T-cell (primary cell): Measurements from ENCODE around the gene NUBP2. TPM values are rescaled to one million over a fixed set of nuclear protein-coding genes. Genes with fewer than 3 reads are reported as not detected.

Experiments used
- ATAC-seq, 4 experiments: fragments of 200-7000 bp in 3 of 4; fragments of 150-1000 bp in 1 of 4; cut with Tn5 transposase; replicated peaks in 1 of 4; 1 replicate in 3 of 4; 2 replicates in 1 of 4; pipeline ENCODE4 v1.10.0; 2021; ENCODE audit warnings: moderate library complexity in 3 of 4, mild to moderate bottlenecking in 2 of 4, moderate number of reproducible peaks in 1 of 4
- CTCF ChIA-PET, 2 donors: fragments of 300-600 bp; sonication (Branson Sonifier 250); formaldehyde crosslinking; loops; one replicate each; lab custom pipeline; 2022; ENCODE audit warnings: antibody characterized with exemption in 2 of 2; lab: Charles Lee
- POLR2A ChIA-PET, 2 donors: fragments of 300-600 bp; sonication (Branson Sonifier 250); formaldehyde crosslinking; loops; one replicate each; lab custom pipeline; 2022; ENCODE audit warnings: antibody characterized with exemption in 2 of 2; lab: Charles Lee
- DNase-seq, 35 experiments: peaks; one replicate each; pipeline versions ENCODE4 v3.0.0 to v3.0.0-alpha.2; 2013 to 2023
- H3K27ac ChIP-seq: one replicate; pipeline ENCODE4 v1.5.1; 2013; ENCODE audit warnings: low read length
- H3K27me3 ChIP-seq, 2 experiments: replicated peaks in 1 of 2; 1 replicate in 1 of 2; 2 replicates in 1 of 2; pipeline versions ENCODE4 v1.6.1 to v1.7.0; 2013; ENCODE audit warnings: low read length in 1 of 2, mixed read lengths in 1 of 2; ENCODE audit not compliant: control insufficient read depth in 2 of 2, insufficient read depth in 2 of 2; ENCODE audit errors: extremely low read depth in 1 of 2
- H3K36me3 ChIP-seq, 2 donors: 1 replicate in 1 of 2; 2 replicates in 1 of 2; pipeline versions ENCODE4 v1.6.1 to v1.7.0; 2013; ENCODE audit warnings: low read length in 1 of 2; ENCODE audit not compliant: control insufficient read depth in 2 of 2, insufficient read depth in 1 of 2; ENCODE audit errors: extremely low read depth in 1 of 2
- H3K4me1 ChIP-seq, 2 experiments: 1 replicate in 1 of 2; 2 replicates in 1 of 2; pipeline versions ENCODE4 v1.6.1 to v1.7.0; 2013; ENCODE audit warnings: low read length in 2 of 2, mixed read lengths in 1 of 2; ENCODE audit not compliant: insufficient read depth in 2 of 2, control insufficient read depth in 1 of 2; ENCODE audit errors: extremely low read depth in 1 of 2
- H3K4me3 ChIP-seq, 2 donors: 1 replicate in 1 of 2; 2 replicates in 1 of 2; pipeline versions ENCODE4 v1.5.1 to v1.7.0; 2013; ENCODE audit warnings: mild to moderate bottlenecking in 2 of 2, low read length in 1 of 2, moderate library complexity in 1 of 2; ENCODE audit not compliant: control insufficient read depth in 1 of 2; ENCODE audit errors: extremely low read depth in 1 of 2
- H3K9me3 ChIP-seq: 2 replicates; pipeline ENCODE4 v1.7.0; 2013
- H3K27ac Mint-ChIP-seq, 2 donors: one replicate each; pipeline ENCODE4 v1.8.0; 2020 to 2021; ENCODE audit warnings: mild to moderate bottlenecking in 2 of 2, mixed read lengths in 2 of 2
- H3K27me3 Mint-ChIP-seq, 2 donors: one replicate each; pipeline ENCODE4 v1.8.0; 2021 to 2022; ENCODE audit warnings: mixed read lengths in 2 of 2
- H3K36me3 Mint-ChIP-seq: one replicate; pipeline ENCODE4 v1.8.0; 2021; ENCODE audit warnings: mixed read lengths
- H3K4me1 Mint-ChIP-seq, 3 donors: one replicate each; pipeline ENCODE4 v1.8.0; 2020 to 2022; ENCODE audit warnings: mixed read lengths in 3 of 3, mild to moderate bottlenecking in 1 of 3
- H3K4me3 Mint-ChIP-seq, 3 donors: one replicate each; pipeline ENCODE4 v1.8.0; 2020 to 2022; ENCODE audit warnings: mild to moderate bottlenecking in 3 of 3, mixed read lengths in 3 of 3, moderate library complexity in 3 of 3
- H3K9me3 Mint-ChIP-seq, 3 donors: one replicate each; pipeline ENCODE4 v1.8.0; 2020 to 2022; ENCODE audit warnings: mixed read lengths in 3 of 3
- WGBS: methylation state at CpG from one replicate; pipeline ENCODE4 v1.1.5; 2013; ENCODE audit warnings: missing lambda C conversion rate; ENCODE audit not compliant: insufficient coverage; 5-methylcytosine and 5-hydroxymethylcytosine counted together
- total RNA-seq, 35 experiments: library from RNA in 6 of 35; stranded (reverse) in 6 of 35; fragments of 120-200 nt in 1 of 35; gene quantifications; one replicate each; pipeline versions ENCODE4 v1.2.1 to v1.2.4 and lab custom pipeline; 2013 to 2026

Gene NUBP2
- total RNA-seq, 5 donors from 2014 or later (not counting 1 experiment from before 2014, with no cell fraction given), result 41.2 to 77.0 (median 74.3) TPM

DNA sequence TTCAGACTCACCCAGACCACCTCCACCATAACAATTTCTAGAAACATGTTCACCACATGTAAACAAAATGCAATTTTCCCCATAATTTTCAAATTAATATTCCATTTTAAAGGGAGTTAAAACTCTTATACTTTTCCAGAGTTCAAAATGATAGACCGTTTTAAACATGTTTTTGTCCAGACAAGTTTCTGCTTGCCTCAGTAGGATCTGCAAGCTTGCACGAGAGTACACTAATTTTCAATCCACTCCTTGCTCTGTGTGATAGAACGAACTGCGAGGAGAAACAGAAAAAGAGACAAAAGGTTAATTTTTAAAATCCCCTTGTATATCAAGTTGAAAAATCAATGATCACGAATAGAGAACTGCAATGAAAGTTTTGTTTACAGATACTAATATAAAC is 51.3 kb downstream of the NUBP2 start:
- no peaks in the 10 kb centered on the region for H3K36me3 ChIP-seq
- peaks cover 0 to 2% of the 10 kb centered on the region in 2 experiments for H3K4me1 ChIP-seq
- H3K36me3 Mint-ChIP-seq, result peaks cover 3% of the 10 kb centered on the region
- DNase-seq (no peak), ATAC-seq (no peak)
- 80% methylated on average over 2 of the region's 5 CpGs for WGBS
- CTCF ChIA-PET, result no interaction called here
- H3K4me3 Mint-ChIP-seq, result no peak overlapping the region
- H3K27me3 Mint-ChIP-seq, result no peaks in the 10 kb centered on the region
- H3K27ac ChIP-seq, result no peak overlapping the region
- POLR2A ChIA-PET, result no interaction called here
- H3K9me3 ChIP-seq, result no peaks in the 10 kb centered on the region
- no peak overlapping the region for H3K4me3 ChIP-seq
- H3K27me3 ChIP-seq, result no peaks in the 10 kb centered on the region
- H3K4me1 Mint-ChIP-seq, result peaks cover 6 to 17% (median 14%) of the 10 kb centered on the region in 3 donors
- no peak overlapping the region for H3K27ac Mint-ChIP-seq
- no peaks in the 10 kb centered on the region for H3K9me3 Mint-ChIP-seq

Other genes with a start within 250 kb of the NUBP2 start
- gene TMEM204, start 249.3 kb upstream of the NUBP2 start, total RNA-seq, result 100 to 1,000 TPM in 3 of 5 donors, 10 to 100 TPM in 2; 33.1 to 158 (median 115) TPM
- 10 to 100 TPM in 2 of 5 donors, 1 to 10 TPM in 3; 5.5 to 19.8 (median 8.1) TPM for gene IFT140, start 170.9 kb upstream of the NUBP2 start, total RNA-seq
- gene CRAMP1, start 170.6 kb upstream of the NUBP2 start, total RNA-seq, result 10 to 100 TPM; 26.4 to 36.4 (median 33.0) TPM
- 10 to 100 TPM; 13.8 to 51.1 (median 41.3) TPM for gene JPT2, start 104.7 kb upstream of the NUBP2 start, total RNA-seq
- 100 to 1,000 TPM; 216 to 309 (median 290) TPM for gene MAPK8IP3, start 76.8 kb upstream of the NUBP2 start, total RNA-seq
- 10 to 100 TPM; 45.1 to 95.9 (median 87.5) TPM for gene NME3, start 11.4 kb upstream of the NUBP2 start, total RNA-seq
- 10 to 100 TPM; 23.0 to 50.6 (median 34.5) TPM for gene EME2, start 10.2 kb upstream of the NUBP2 start, total RNA-seq
- 10 to 100 TPM; 37.5 to 91.2 (median 77.9) TPM for gene MRPS34, start 9.8 kb upstream of the NUBP2 start, total RNA-seq
- gene SPSB3, start 389 bp upstream of the NUBP2 start, total RNA-seq, result 100 to 1,000 TPM in 3 of 5 donors, 10 to 100 TPM in 2; 67.3 to 162 (median 139) TPM
- gene IGFALS, start 10.7 kb downstream of the NUBP2 start, total RNA-seq, result 1 to 10 TPM in 2 of 5 donors, under 1 TPM in 3; 0.50 to 1.9 (median 0.88) TPM
- gene HAGH, start 43.9 kb downstream of the NUBP2 start, total RNA-seq, result 100 to 1,000 TPM in 1 of 5 donors, 10 to 100 TPM in 4; 37.6 to 102 (median 70.7) TPM
- gene FAHD1, start 44.2 kb downstream of the NUBP2 start, total RNA-seq, result 10 to 100 TPM in 3 of 5 donors, 1 to 10 TPM in 2; 6.2 to 15.3 (median 11.2) TPM
- gene MEIOB, start 89.2 kb downstream of the NUBP2 start, total RNA-seq, result under 1 TPM in 1 of 5 donors, not detected in 4; 0.26 TPM
- gene HS3ST6, start 135.5 kb downstream of the NUBP2 start, total RNA-seq, result not detected
- 10 to 100 TPM in 2 of 5 donors, 1 to 10 TPM in 3; 5.6 to 11.9 (median 9.6) TPM for gene MSRB1, start 160.2 kb downstream of the NUBP2 start, total RNA-seq
- not detected for gene RPL3L, start 171.7 kb downstream of the NUBP2 start, total RNA-seq
- 10 to 100 TPM; 46.3 to 96.5 (median 84.4) TPM for gene NDUFB10, start 176.6 kb downstream of the NUBP2 start, total RNA-seq
- gene RPS2, start 181.9 kb downstream of the NUBP2 start, total RNA-seq, result 1,000 to 10,000 TPM; 3,208 to 3,662 (median 3,410) TPM
- gene RNF151, start 183.9 kb downstream of the NUBP2 start, total RNA-seq, result under 1 TPM in 3 of 5 donors, not detected in 2; 0.38 to 0.66 (median 0.44) TPM
- 10 to 100 TPM; 21.1 to 45.6 (median 36.9) TPM for gene TBL3, start 189.1 kb downstream of the NUBP2 start, total RNA-seq
- 1 to 10 TPM in 2 of 5 donors, under 1 TPM in 2, not detected in 1; 0.78 to 2.2 (median 1.3) TPM for gene NOXO1, start 198.5 kb downstream of the NUBP2 start, total RNA-seq
- gene GFER, start 201.2 kb downstream of the NUBP2 start, total RNA-seq, result 10 to 100 TPM; 16.1 to 31.9 (median 22.0) TPM
- 1 to 10 TPM; 1.1 to 5.7 (median 1.7) TPM for gene SYNGR3, start 207.0 kb downstream of the NUBP2 start, total RNA-seq
- 10 to 100 TPM; 44.3 to 73.7 (median 68.8) TPM for gene ZNF598, start 226.9 kb downstream of the NUBP2 start, total RNA-seq
- gene NPW, start 236.8 kb downstream of the NUBP2 start, total RNA-seq, result under 1 TPM in 2 of 5 donors, not detected in 3; 0.43 to 0.44 TPM
- gene NHERF2, start 243.9 kb downstream of the NUBP2 start, total RNA-seq, result 1 to 10 TPM; 2.9 to 6.8 (median 5.8) TPM